ENCODE measurements around the gene UNC5A. TPM values are rescaled to one million over a fixed set of nuclear protein-coding genes. Genes with fewer than 3 reads are reported as not detected.

Gene UNC5A
- total RNA-seq, 1 experiment from 2014 or later: 3.1 TPM

DNA sequence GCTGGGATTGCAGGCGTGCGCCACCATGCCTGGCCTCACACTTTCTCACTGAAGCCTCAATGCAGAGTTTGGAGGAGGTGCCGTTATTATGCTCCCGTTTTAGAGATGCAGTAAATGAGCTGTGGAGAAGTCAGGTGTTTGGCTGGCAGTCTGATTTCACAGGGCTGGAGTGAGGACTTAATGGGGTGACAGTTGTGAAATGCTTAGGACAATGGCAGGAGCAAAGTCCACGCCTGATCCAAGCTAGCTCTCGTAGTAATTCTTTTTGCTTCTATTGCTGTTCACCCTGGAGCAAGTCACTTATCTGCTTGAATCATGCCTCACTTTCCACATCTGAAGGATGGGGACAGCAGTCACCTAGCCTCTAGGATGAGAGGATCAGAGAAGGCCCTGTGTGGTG lies 21.8 kb downstream of the UNC5A start:
- ChIA-PET POLR2A (ENCODE audit: unreplicated experiment) (no interaction called here), CTCF (no interaction called here)
- no peaks in the 10 kb centered on the region for H3K36me3 ChIP-seq (ENCODE audit: low read depth)
- no peak overlapping the region for H2AFZ ChIP-seq
- intact Hi-C loops (cut with micrococcal nuclease; ENCODE audit: unreplicated experiment): no loop called here
- no peak overlapping the region for H3K4me3 ChIP-seq
- no peaks in the 10 kb centered on the region for H3K79me2 ChIP-seq (ENCODE audit: low read depth)
- no peak for DNase-seq
- no peaks in the 10 kb centered on the region for H3K9me2 ChIP-seq (ENCODE audit: insufficient read depth)
- TF ChIP-seq, protein P1, sequence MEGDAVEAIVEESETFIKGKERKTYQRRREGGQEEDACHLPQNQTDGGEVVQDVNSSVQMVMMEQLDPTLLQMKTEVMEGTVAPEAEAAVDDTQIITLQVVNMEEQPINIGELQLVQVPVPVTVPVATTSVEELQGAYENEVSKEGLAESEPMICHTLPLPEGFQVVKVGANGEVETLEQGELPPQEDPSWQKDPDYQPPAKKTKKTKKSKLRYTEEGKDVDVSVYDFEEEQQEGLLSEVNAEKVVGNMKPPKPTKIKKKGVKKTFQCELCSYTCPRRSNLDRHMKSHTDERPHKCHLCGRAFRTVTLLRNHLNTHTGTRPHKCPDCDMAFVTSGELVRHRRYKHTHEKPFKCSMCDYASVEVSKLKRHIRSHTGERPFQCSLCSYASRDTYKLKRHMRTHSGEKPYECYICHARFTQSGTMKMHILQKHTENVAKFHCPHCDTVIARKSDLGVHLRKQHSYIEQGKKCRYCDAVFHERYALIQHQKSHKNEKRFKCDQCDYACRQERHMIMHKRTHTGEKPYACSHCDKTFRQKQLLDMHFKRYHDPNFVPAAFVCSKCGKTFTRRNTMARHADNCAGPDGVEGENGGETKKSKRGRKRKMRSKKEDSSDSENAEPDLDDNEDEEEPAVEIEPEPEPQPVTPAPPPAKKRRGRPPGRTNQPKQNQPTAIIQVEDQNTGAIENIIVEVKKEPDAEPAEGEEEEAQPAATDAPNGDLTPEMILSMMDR (conservative IDR thresholded peaks at IDR 0.05): no peak
- TF ChIP-seq EZH2 (IDR thresholded peaks at IDR 0.05; ENCODE audit: low read depth): no peak
- H3K9me3 ChIP-seq (ENCODE audit: insufficient read depth, low read depth): no peaks in the 10 kb centered on the region
- H4K20me1 ChIP-seq (ENCODE audit: insufficient read depth): no peaks in the 10 kb centered on the region
- H3K27me3 ChIP-seq (ENCODE audit: insufficient read depth, low read depth): no peaks in the 10 kb centered on the region
- H3F3A ChIP-seq (ENCODE audit: insufficient read depth, low read depth): no peaks in the 10 kb centered on the region
- H3K4me2 ChIP-seq: no peak overlapping the region
- H3K27ac ChIP-seq: no peak overlapping the region
- no TSS peak for BruUV-seq (replicated peaks)
- no peaks in the 10 kb centered on the region for H3K4me1 ChIP-seq (replicated peaks; ENCODE audit: insufficient read depth)

DNA sequence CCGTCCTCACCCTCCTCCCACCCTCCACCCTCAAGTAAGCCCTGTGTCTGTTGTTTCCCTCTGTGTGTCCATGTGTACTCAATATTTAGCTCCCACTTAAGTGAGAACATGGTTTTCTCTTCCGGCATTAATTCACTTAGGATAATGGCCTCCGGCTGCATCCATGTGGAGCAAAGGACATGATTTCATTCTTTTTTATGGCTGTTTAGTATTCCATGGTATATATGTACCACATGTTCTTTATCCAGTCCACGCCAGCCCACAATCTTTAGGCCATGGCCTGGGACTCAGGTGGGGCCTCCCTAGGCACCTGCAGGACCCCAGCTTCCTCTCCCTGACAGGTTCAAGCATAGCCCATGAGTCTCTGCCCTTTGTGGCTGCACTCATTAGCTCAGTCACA lies 22.9 kb downstream of the UNC5A start:
- H3K27me3 ChIP-seq (ENCODE audit: insufficient read depth, low read depth): no peaks in the 10 kb centered on the region
- H3K9me2 ChIP-seq (ENCODE audit: insufficient read depth): no peaks in the 10 kb centered on the region
- no peaks in the 10 kb centered on the region for H3K36me3 ChIP-seq (ENCODE audit: low read depth)
- intact Hi-C loops (cut with micrococcal nuclease; ENCODE audit: unreplicated experiment): no loop called here
- H3K4me3 ChIP-seq: no peak overlapping the region
- H3K4me1 ChIP-seq (replicated peaks; ENCODE audit: insufficient read depth): no peaks in the 10 kb centered on the region
- ChIA-PET CTCF (interaction anchor here (0.6 kb wide), 1 partner anchor 288 kb away, joined by 4 read pairs; no protein-coding TSS in a partner anchor), POLR2A (ENCODE audit: unreplicated experiment) (interaction anchor here (0.5 kb wide), 1 partner anchor 10 kb away, joined by 3 read pairs; no protein-coding TSS in a partner anchor)
- no peak overlapping the region for H3K4me2 ChIP-seq
- no peaks in the 10 kb centered on the region for H4K20me1 ChIP-seq (ENCODE audit: insufficient read depth)
- TF ChIP-seq, protein P1 (conservative IDR thresholded peaks at IDR 0.05): no peak
- TF ChIP-seq EZH2 (IDR thresholded peaks at IDR 0.05; ENCODE audit: low read depth): no peak
- no TSS peak for BruUV-seq (replicated peaks)
- H3K9me3 ChIP-seq (ENCODE audit: insufficient read depth, low read depth): no peaks in the 10 kb centered on the region
- H2AFZ ChIP-seq: no peak overlapping the region
- no peak overlapping the region for H3K27ac ChIP-seq
- H3F3A ChIP-seq (ENCODE audit: insufficient read depth, low read depth): no peaks in the 10 kb centered on the region
- H3K79me2 ChIP-seq (ENCODE audit: low read depth): no peaks in the 10 kb centered on the region
- no peak for DNase-seq

DNA sequence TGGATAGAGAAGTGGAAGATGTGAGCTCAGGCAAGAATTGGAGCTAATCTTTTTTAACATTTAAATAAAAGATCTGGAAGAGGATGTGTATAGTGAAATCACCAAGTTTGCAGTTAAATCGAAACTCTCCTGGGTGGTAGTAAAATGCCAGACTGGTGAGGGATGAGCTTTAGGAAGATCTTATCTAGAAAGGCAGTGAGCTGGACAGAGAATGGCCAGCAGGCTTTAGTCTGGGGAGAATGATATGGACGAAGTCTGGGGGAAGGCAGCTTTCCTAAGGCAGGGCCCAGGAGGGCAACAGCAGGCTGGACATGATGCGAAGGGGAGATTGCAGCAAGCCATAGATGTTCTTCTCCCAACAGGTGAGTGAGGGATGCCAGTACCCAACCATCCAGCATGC lies 25.6 kb downstream of the UNC5A start:
- ChIA-PET POLR2A (ENCODE audit: unreplicated experiment) (no interaction called here), CTCF (interaction anchor here (0.5 to 0.6 kb wide), 2 partner anchors 436 to 1268 kb away, joined by 4 to 7 read pairs; no protein-coding TSS in a partner anchor)
- BruUV-seq (replicated peaks): no TSS peak
- no peaks in the 10 kb centered on the region for H3K9me3 ChIP-seq (ENCODE audit: insufficient read depth, low read depth)
- TF ChIP-seq, protein P1 (conservative IDR thresholded peaks at IDR 0.05): no peak
- no peak for DNase-seq
- H3K4me1 ChIP-seq (replicated peaks; ENCODE audit: insufficient read depth): no peaks in the 10 kb centered on the region
- H4K20me1 ChIP-seq (ENCODE audit: insufficient read depth): no peaks in the 10 kb centered on the region
- H3K79me2 ChIP-seq (ENCODE audit: low read depth): no peaks in the 10 kb centered on the region
- H3K27ac ChIP-seq: no peak overlapping the region
- H2AFZ ChIP-seq: no peak overlapping the region
- no peaks in the 10 kb centered on the region for H3K36me3 ChIP-seq (ENCODE audit: low read depth)
- no peaks in the 10 kb centered on the region for H3K9me2 ChIP-seq (ENCODE audit: insufficient read depth)
- H3K4me2 ChIP-seq: no peak overlapping the region
- intact Hi-C loops (cut with micrococcal nuclease; ENCODE audit: unreplicated experiment): no loop called here
- no peaks in the 10 kb centered on the region for H3F3A ChIP-seq (ENCODE audit: insufficient read depth, low read depth)
- H3K4me3 ChIP-seq: no peak overlapping the region
- no peaks in the 10 kb centered on the region for H3K27me3 ChIP-seq (ENCODE audit: insufficient read depth, low read depth)

Data from PC-9 (cell line).